ENCODE data around the gene ATN1.
A peak's percentile ranks its signal among the peaks of the same experiment; 100 is the strongest.

The ATN1 gene

DNA sequence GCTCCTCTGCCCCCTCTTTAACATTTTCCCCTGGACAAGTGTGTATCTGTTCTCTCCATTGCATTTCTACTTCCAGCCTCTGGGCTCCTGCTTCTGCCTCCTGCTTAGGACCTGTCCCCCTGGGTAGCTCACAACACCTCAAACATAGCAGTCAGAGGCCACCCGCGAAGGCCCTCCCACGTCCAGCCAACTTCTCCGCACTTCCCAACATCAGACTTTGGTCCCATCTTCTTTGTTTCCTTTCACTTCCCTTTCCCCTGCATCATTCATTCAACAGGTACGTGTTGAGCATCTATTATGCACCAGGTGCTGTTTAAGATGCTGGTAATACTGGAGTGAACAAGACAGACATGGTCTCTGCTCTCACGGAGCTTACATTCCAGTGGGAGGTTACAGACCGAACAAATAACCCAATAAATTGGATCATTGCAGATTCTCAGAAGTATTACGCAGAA, 19.2 kb downstream of the ATN1 start:
- TF ChIP-seq, protein P1, sequence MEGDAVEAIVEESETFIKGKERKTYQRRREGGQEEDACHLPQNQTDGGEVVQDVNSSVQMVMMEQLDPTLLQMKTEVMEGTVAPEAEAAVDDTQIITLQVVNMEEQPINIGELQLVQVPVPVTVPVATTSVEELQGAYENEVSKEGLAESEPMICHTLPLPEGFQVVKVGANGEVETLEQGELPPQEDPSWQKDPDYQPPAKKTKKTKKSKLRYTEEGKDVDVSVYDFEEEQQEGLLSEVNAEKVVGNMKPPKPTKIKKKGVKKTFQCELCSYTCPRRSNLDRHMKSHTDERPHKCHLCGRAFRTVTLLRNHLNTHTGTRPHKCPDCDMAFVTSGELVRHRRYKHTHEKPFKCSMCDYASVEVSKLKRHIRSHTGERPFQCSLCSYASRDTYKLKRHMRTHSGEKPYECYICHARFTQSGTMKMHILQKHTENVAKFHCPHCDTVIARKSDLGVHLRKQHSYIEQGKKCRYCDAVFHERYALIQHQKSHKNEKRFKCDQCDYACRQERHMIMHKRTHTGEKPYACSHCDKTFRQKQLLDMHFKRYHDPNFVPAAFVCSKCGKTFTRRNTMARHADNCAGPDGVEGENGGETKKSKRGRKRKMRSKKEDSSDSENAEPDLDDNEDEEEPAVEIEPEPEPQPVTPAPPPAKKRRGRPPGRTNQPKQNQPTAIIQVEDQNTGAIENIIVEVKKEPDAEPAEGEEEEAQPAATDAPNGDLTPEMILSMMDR (IDR thresholded peaks at IDR 0.05; ENCODE audit: borderline replicate concordance, extremely low read depth, low read length, poor library complexity, severe bottlenecking), result no peak
- no peak for TF ChIP-seq EZH2 (IDR thresholded peaks at IDR 0.05; ENCODE audit: borderline replicate concordance, low read depth, low read length, severe bottlenecking)
- no peak overlapping the region for H3K4me2 ChIP-seq (ENCODE audit: insufficient read depth, low read length)
- no peak for DNase-seq
- peaks cover 11% of the 10 kb centered on the region for H3K79me2 ChIP-seq (ENCODE audit: insufficient read depth, low read length)
- no peaks in the 10 kb centered on the region for H3K9me3 ChIP-seq (ENCODE audit: insufficient read depth, low read length, severe bottlenecking)
- no peak for ATAC-seq (ENCODE audit: insufficient read depth, low read depth)
- H3K27ac ChIP-seq (ENCODE audit: low read length), result no peak overlapping the region
- H3K9ac ChIP-seq (ENCODE audit: low read depth, low read length), result no peak overlapping the region
- H4K20me1 ChIP-seq (ENCODE audit: insufficient read depth, low read length), result no peaks in the 10 kb centered on the region
- no peak overlapping the region for H2AFZ ChIP-seq (ENCODE audit: low read depth, low read length)
- no peaks in the 10 kb centered on the region for H3K27me3 ChIP-seq (ENCODE audit: insufficient read depth, low read length, poor library complexity)
- H3K4me3 ChIP-seq (ENCODE audit: low read depth in 1 of 2, low read length in 2 of 2), result no peak overlapping the region
- peaks cover 21% of the 10 kb centered on the region for H3K36me3 ChIP-seq (ENCODE audit: insufficient read depth, low read length)
- peaks cover 54% of the 10 kb centered on the region for H3K4me1 ChIP-seq (ENCODE audit: insufficient read depth, low read length)

DNA sequence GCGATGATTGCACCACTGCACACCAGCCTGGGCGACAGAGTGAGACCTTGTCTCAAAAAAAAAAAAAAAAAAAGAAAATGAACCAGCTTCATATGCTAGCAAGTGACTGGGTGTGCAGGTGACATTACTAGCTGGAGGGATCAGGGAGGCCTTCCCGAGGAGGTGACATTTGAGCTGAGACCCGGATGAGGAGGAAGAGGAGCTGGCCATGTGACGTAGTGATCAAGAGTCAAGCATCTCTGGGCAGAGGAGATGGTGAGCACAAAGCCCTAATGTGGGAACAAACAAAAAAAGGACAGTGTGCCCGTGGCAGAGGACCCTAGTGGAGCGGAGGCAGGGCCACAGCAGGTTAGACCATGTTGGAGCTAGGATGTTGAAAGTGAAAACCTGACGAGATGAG, 19.9 kb downstream of the ATN1 start:
- H3K79me2 ChIP-seq (ENCODE audit: insufficient read depth, low read length), result peaks cover 11% of the 10 kb centered on the region
- no peak overlapping the region for H3K4me2 ChIP-seq (ENCODE audit: insufficient read depth, low read length)
- no peak overlapping the region for H3K4me3 ChIP-seq (ENCODE audit: low read depth in 1 of 2, low read length in 2 of 2)
- DNase-seq (no peak), ATAC-seq (ENCODE audit: insufficient read depth, low read depth) (no peak)
- no peak overlapping the region for H3K9ac ChIP-seq (ENCODE audit: low read depth, low read length)
- no peak overlapping the region for H3K27ac ChIP-seq (ENCODE audit: low read length)
- no peaks in the 10 kb centered on the region for H3K9me3 ChIP-seq (ENCODE audit: insufficient read depth, low read length, severe bottlenecking)
- H4K20me1 ChIP-seq (ENCODE audit: insufficient read depth, low read length), result no peaks in the 10 kb centered on the region
- H3K36me3 ChIP-seq (ENCODE audit: insufficient read depth, low read length), result peaks cover 21% of the 10 kb centered on the region
- no peak for TF ChIP-seq EZH2 (IDR thresholded peaks at IDR 0.05; ENCODE audit: borderline replicate concordance, low read depth, low read length, severe bottlenecking)
- TF ChIP-seq, protein P1 (IDR thresholded peaks at IDR 0.05; ENCODE audit: borderline replicate concordance, extremely low read depth, low read length, poor library complexity, severe bottlenecking), result no peak
- no peak overlapping the region for H2AFZ ChIP-seq (ENCODE audit: low read depth, low read length)
- H3K27me3 ChIP-seq (ENCODE audit: insufficient read depth, low read length, poor library complexity), result no peaks in the 10 kb centered on the region
- H3K4me1 ChIP-seq (ENCODE audit: insufficient read depth, low read length), result peaks cover 51% of the 10 kb centered on the region

DNA sequence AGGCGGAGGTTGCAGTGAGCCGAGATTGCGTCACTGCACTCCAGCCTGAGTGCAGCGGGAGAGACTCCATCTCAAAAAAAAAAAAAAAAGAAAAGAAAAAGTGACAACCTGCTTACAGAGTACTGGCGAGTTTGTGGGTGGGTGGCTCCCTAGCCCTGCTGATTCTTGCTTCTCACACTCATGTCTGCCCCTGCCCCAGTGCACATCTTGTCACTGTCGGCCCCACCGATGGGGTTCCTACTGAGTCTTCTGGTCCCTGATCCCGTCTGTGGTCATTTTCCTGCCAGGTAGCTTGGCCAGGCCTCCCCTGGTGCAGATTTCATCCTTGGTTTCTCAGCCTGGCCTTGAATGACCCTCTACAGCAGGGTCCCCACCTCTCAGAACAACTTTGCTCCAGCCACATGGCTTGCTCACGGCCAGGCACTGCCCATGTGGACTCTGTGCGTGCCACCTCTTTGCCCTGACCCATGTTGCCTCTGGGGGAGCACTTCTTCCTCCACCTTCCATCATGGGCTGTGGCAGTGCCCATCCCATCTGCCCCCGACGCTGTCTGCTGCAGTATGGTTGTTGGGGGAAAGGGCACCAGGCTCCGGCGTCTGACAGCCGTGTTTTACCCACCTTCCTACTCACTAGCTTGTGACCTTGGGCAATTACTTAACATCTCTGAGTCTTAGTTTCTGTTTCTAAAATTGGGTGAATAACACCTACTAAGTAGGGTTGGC, 21.3 kb downstream of the ATN1 start:
- Histone ChIP-seq H2AFZ (ENCODE audit: low read depth, low read length) (no peak overlapping the region), H3K9me3 (ENCODE audit: insufficient read depth, low read length, severe bottlenecking) (no peaks in the 10 kb centered on the region), H3K27ac (ENCODE audit: low read length) (no peak overlapping the region), H3K4me1 (ENCODE audit: insufficient read depth, low read length) (peaks cover 51% of the 10 kb centered on the region), H3K4me3 (ENCODE audit: low read depth in 1 of 2, low read length in 2 of 2) (no peak overlapping the region), H3K79me2 (ENCODE audit: insufficient read depth, low read length) (peaks cover 11% of the 10 kb centered on the region), H4K20me1 (ENCODE audit: insufficient read depth, low read length) (no peaks in the 10 kb centered on the region), H3K9ac (ENCODE audit: low read depth, low read length) (no peak overlapping the region), H3K4me2 (ENCODE audit: insufficient read depth, low read length) (no peak overlapping the region), H3K36me3 (ENCODE audit: insufficient read depth, low read length) (peaks cover 21% of the 10 kb centered on the region), H3K27me3 (ENCODE audit: insufficient read depth, low read length, poor library complexity) (no peaks in the 10 kb centered on the region)
- TF ChIP-seq, protein P1 (IDR thresholded peaks at IDR 0.05; ENCODE audit: borderline replicate concordance, extremely low read depth, low read length, poor library complexity, severe bottlenecking), result peak; percentile 30
- TF ChIP-seq EZH2 (IDR thresholded peaks at IDR 0.05; ENCODE audit: borderline replicate concordance, low read depth, low read length, severe bottlenecking), result no peak
- DNase-seq (no peak), ATAC-seq (ENCODE audit: insufficient read depth, low read depth) (no peak)

All from DND-41 (cell line).